BJ (cell line): ENCODE data around the gene PLSCR4. TPM values are rescaled to one million over a fixed set of nuclear protein-coding genes. Genes with fewer than 3 reads are reported as not detected.

Experiments
- CTCF ChIA-PET: fragments of 350-600 bp; formaldehyde crosslinking; extraction: SDS; loops from one replicate; lab custom pipeline; 2021; ENCODE audit warnings: antibody characterized with exemption, inconsistent platforms; lab: Yijun Ruan, JAX
- POLR2A ChIA-PET: fragments of 300-600 bp; sonication (Branson Sonifier 250); formaldehyde crosslinking; extraction: SDS; loops from one replicate; lab custom pipeline; 2021; ENCODE audit warnings: antibody characterized with exemption; lab: Charles Lee
- DNase-seq: peaks from one replicate; pipeline ENCODE4 v3.0.0-alpha.2; 2011; ENCODE audit warnings: low read depth
- H3K27me3 ChIP-seq: 2 replicates; pipeline ENCODE4 v1.6.0; 2011; ENCODE audit warnings: low read length; ENCODE audit not compliant: control insufficient read depth, insufficient read depth
- H3K36me3 ChIP-seq: 2 replicates; pipeline ENCODE4 v1.5.1; 2011; ENCODE audit warnings: low read length; ENCODE audit not compliant: control insufficient read depth, insufficient read depth
- H3K4me3 ChIP-seq: 2 replicates; pipeline ENCODE4 v1.5.1; 2011; ENCODE audit warnings: low read depth, mild to moderate bottlenecking, control low read depth, low read length
- polyA plus RNA-seq: library from polyadenylated mRNA; depleted of rRNA; stranded (reverse); fragments of >200 nt; gene quantifications from 2 replicates; pipeline ENCODE4 v1.2.3, GENCODE V29; 2011; rRNA removed
- TF ChIP-seq, protein P1 (sequence below): IDR thresholded peaks from 2 replicates; pipeline ENCODE4 v1.5.1; 2011; ENCODE audit warnings: low read depth, mild to moderate bottlenecking, control low read depth, inconsistent platforms, low read length, moderate library complexity; ENCODE audit not compliant: insufficient read depth

The PLSCR4 gene
- polyA plus RNA-seq, 1 experiment = 28.4 TPM

GRCh38 chr3:146148468-146148931, 102.4 kb downstream of the PLSCR4 start:
- no peak overlapping the region for H3K4me3 ChIP-seq
- CTCF ChIA-PET = interaction anchor here (0.6 to 1.1 kb wide), 3 partner anchors 9 to 88 kb away, joined by 3 read pairs; no protein-coding TSS in a partner anchor
- DNase-seq = no peak
- TF ChIP-seq, protein P1, sequence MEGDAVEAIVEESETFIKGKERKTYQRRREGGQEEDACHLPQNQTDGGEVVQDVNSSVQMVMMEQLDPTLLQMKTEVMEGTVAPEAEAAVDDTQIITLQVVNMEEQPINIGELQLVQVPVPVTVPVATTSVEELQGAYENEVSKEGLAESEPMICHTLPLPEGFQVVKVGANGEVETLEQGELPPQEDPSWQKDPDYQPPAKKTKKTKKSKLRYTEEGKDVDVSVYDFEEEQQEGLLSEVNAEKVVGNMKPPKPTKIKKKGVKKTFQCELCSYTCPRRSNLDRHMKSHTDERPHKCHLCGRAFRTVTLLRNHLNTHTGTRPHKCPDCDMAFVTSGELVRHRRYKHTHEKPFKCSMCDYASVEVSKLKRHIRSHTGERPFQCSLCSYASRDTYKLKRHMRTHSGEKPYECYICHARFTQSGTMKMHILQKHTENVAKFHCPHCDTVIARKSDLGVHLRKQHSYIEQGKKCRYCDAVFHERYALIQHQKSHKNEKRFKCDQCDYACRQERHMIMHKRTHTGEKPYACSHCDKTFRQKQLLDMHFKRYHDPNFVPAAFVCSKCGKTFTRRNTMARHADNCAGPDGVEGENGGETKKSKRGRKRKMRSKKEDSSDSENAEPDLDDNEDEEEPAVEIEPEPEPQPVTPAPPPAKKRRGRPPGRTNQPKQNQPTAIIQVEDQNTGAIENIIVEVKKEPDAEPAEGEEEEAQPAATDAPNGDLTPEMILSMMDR = peak; percentile 34; the same call in 1 of the 2 replicates
- H3K36me3 ChIP-seq = peaks cover 5% of the 10 kb centered on the region
- no peaks in the 10 kb centered on the region for H3K27me3 ChIP-seq
- POLR2A ChIA-PET = no interaction called here

DNA sequence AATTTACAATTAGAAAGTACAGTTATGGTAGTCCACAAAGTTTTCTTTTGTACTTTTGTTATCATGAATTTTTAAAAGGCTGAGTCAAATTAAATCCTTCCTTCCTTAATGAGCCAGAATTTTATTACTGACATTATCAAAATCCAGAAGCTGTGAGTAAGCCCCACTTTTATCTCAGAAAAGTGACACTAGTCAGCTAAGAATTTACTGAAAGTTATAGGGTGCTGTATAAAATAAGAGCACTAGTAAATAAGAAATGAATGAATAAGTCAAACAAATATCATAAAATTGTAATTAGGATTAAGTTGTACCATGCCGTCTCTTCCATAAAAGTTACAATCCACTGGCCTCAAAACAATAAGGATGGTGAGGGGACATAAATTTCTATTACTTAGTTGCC, 105.3 kb downstream of the PLSCR4 start:
- CTCF ChIA-PET = interaction anchor here (0.6 to 2.2 kb wide), 3 partner anchors 11 to 91 kb away, joined by 3 to 9 read pairs (median 4); partner anchors contain the start of gene PLOD2
- H3K36me3 ChIP-seq = peaks cover 2% of the 10 kb centered on the region; the same call in 1 of the 2 replicates
- TF ChIP-seq, protein P1 = no peak
- DNase-seq = no peak
- no peaks in the 10 kb centered on the region for H3K27me3 ChIP-seq
- POLR2A ChIA-PET = no interaction called here
- no peak overlapping the region for H3K4me3 ChIP-seq

GRCh38 chr3:146142757-146143156, 108.1 kb downstream of the PLSCR4 start:
- POLR2A ChIA-PET = interaction anchor here (0.6 kb wide), 1 partner anchor 14 kb away, joined by 3 read pairs; no protein-coding TSS in a partner anchor
- no peak for DNase-seq
- CTCF ChIA-PET = interaction anchor here (1.5 kb wide), 1 partner anchor 78 kb away, joined by 5 read pairs; no protein-coding TSS in a partner anchor
- H3K36me3 ChIP-seq = peaks cover 2% of the 10 kb centered on the region; the same call in 1 of the 2 replicates
- H3K4me3 ChIP-seq = no peak overlapping the region
- TF ChIP-seq, protein P1 = no peak
- no peaks in the 10 kb centered on the region for H3K27me3 ChIP-seq

Other genes with a start within 250 kb of the PLSCR4 start
- gene PLOD2, start 89.9 kb downstream of the PLSCR4 start, polyA plus RNA-seq = 33.2 and 85.8 TPM in 2 replicates
- not detected in 2 replicates for gene PLSCR2, start 218.5 kb upstream of the PLSCR4 start, polyA plus RNA-seq